ENCODE measurements around the gene DAPK1. TPM values are rescaled to one million over a fixed set of nuclear protein-coding genes. Genes with fewer than 3 reads are reported as not detected.

The DAPK1 gene
- total and polyA plus RNA-seq, 12 donors, result 5.4 to 44.6 (median 21.3) TPM

DNA sequence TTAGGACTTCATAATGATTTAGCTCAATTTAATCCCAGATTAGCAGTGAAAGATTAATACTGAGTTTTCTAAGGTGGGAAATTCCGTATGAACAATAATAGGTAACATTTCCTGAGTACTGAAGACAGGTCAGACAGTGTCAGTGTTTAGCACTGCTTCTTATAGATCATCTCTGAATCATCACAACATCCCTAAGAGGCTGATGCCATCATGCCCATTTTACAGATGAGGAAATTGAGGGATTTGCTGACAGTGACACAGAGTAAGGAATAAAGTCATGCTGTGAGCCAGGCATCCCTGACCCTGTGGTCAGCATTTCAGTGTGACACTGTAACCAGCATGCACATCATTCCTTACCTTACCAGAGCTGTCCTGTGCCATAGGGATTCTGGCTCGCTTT is 44.5 kb downstream of the DAPK1 start:
- no peaks in the 10 kb centered on the region for H3K4me1 ChIP-seq (replicated peaks in 1 of 2)
- WGBS, 4 donors, result 40 to 84% (median 54%) methylated on average over 2 of the region's 2 CpGs
- intact Hi-C loops (cut with DNase I), result no loop called here

DNA sequence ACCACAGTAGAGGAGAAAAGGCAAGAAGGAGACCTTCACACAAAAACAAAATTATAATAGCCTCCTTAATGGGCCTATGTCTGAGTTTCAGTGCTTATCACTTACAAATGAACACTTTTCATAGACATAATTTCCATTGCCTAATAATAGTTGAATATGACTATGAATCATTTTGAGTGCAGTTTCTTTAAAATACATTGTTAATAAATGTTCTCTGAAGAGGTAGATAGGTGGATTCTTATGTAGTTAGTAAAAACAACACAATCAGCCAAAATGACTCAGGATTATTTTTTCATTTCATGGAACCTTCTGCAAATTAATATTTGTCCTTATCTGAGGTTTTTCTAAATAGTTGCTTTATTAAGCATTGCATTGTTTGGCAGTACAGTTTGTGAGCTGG is 45.6 kb downstream of the DAPK1 start:
- intact Hi-C loops (cut with DNase I), result no loop called here
- H3K4me1 ChIP-seq (replicated peaks in 1 of 2), result no peaks in the 10 kb centered on the region
- H3K27me3 ChIP-seq, result no peaks in the 10 kb centered on the region
- no peak overlapping the region for H3K27ac ChIP-seq
- H3K36me3 ChIP-seq (replicated peaks in 1 of 2), result no peaks in the 10 kb centered on the region
- TF ChIP-seq, protein P1, sequence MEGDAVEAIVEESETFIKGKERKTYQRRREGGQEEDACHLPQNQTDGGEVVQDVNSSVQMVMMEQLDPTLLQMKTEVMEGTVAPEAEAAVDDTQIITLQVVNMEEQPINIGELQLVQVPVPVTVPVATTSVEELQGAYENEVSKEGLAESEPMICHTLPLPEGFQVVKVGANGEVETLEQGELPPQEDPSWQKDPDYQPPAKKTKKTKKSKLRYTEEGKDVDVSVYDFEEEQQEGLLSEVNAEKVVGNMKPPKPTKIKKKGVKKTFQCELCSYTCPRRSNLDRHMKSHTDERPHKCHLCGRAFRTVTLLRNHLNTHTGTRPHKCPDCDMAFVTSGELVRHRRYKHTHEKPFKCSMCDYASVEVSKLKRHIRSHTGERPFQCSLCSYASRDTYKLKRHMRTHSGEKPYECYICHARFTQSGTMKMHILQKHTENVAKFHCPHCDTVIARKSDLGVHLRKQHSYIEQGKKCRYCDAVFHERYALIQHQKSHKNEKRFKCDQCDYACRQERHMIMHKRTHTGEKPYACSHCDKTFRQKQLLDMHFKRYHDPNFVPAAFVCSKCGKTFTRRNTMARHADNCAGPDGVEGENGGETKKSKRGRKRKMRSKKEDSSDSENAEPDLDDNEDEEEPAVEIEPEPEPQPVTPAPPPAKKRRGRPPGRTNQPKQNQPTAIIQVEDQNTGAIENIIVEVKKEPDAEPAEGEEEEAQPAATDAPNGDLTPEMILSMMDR (IDR thresholded peaks at IDR 0.05), result no peak
- TF ChIP-seq POLR2A (IDR thresholded peaks at IDR 0.05), result no peak
- no peak for DNase-seq
- no peak overlapping the region for H3K4me3 ChIP-seq
- no peaks in the 10 kb centered on the region for H3K9me3 ChIP-seq (replicated peaks in 1 of 3)

More for the DNA sequence above, 44.5 kb downstream of the DAPK1 start:
- H3K4me3 ChIP-seq, result no peak overlapping the region
- no peaks in the 10 kb centered on the region for H3K36me3 ChIP-seq (replicated peaks in 1 of 2)
- no peak overlapping the region for H3K27ac ChIP-seq
- no peak for DNase-seq
- no peaks in the 10 kb centered on the region for H3K9me3 ChIP-seq (replicated peaks in 1 of 3)
- TF ChIP-seq, protein P1 (IDR thresholded peaks at IDR 0.05), result no peak
- TF ChIP-seq POLR2A (IDR thresholded peaks at IDR 0.05), result no peak
- no peaks in the 10 kb centered on the region for H3K27me3 ChIP-seq

DNA sequence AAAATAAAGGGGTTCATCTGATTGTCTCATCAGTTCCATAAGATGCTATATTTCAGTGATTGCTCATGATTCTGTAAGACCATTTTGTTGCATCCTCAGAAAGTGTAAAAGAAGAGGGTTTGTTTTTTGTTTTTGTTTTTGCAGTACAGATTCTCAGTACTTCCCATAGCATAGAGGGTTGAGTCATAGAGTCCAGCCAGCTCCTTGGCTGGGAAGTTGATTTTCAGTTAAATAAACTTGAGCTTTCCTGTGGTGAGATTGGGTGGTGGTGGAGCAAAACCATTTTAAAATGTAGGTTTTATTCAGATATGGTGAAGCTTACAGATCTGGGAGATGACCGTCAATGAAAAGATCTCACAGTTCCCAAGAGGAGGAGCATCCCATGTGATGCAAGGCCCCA is 48.2 kb downstream of the DAPK1 start:
- intact Hi-C loops (cut with DNase I), result no loop called here
- TF ChIP-seq, protein P1 (IDR thresholded peaks at IDR 0.05), result no peak
- TF ChIP-seq POLR2A (IDR thresholded peaks at IDR 0.05), result no peak
- Histone ChIP-seq H3K36me3 (replicated peaks in 1 of 2) (no peaks in the 10 kb centered on the region), H3K4me3 (no peak overlapping the region), H3K27ac (no peak overlapping the region), H3K27me3 (no peaks in the 10 kb centered on the region), H3K4me1 (replicated peaks in 1 of 2) (no peaks in the 10 kb centered on the region), H3K9me3 (replicated peaks in 1 of 3) (no peaks in the 10 kb centered on the region)
- DNase-seq, result no peak
- 76 to 96% (median 81%) methylated on average over 1 of the region's 1 CpG for WGBS, 4 donors

DNA sequence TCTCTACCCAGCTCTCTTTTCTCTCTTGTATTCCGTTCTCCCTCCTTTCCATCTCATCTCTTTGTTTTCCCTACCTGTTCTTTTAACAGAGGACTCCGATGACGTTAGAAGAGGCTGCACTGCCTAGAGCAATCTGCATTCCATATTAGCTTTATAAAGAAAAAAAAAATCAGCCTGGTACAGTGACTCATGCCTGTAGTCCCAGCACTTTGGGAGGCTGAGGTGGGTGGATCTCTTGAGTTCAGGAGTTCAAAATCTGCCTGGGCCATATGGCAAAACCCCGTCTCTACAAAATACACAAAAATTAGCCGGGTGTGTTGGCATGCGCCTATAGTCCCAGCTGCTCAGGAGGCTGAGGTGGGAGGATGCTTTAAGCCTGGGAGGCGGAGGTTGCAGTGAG is 49.0 kb downstream of the DAPK1 start:
- no peaks in the 10 kb centered on the region for H3K9me3 ChIP-seq (replicated peaks in 1 of 3)
- WGBS, 4 donors, result 76 to 87% (median 81%) methylated on average over 7 of the region's 7 CpGs
- DNase-seq, result peak in 1 of 7 donors; percentile 25
- H3K27ac ChIP-seq, result no peak overlapping the region
- H3K27me3 ChIP-seq, result no peaks in the 10 kb centered on the region
- intact Hi-C loops (cut with DNase I), result no loop called here
- no peaks in the 10 kb centered on the region for H3K4me1 ChIP-seq (replicated peaks in 1 of 2)
- TF ChIP-seq, protein P1 (IDR thresholded peaks at IDR 0.05), result no peak
- TF ChIP-seq POLR2A (IDR thresholded peaks at IDR 0.05), result no peak
- no peaks in the 10 kb centered on the region for H3K36me3 ChIP-seq (replicated peaks in 1 of 2)
- H3K4me3 ChIP-seq, result no peak overlapping the region

All from adrenal gland (tissue), 12 donors.